HCT116 (cell line): ENCODE measurements around the gene DTNBP1.

Source experiments
- CEBPB ChIP-seq: IDR thresholded peaks from 2 replicates; pipeline ENCODE4 v1.6.1; 2012; ENCODE audit warnings: low read depth
- EZH2 ChIP-seq: fragments of 200-600 bp; sonication (generic); IDR thresholded peaks from 2 replicates; pipeline ENCODE4 v1.6.1; 2017; ENCODE audit warnings: antibody characterized with exemption, mixed run types
- EZH2phosphoT487 ChIP-seq: fragments of 200-600 bp; IDR thresholded peaks from 2 replicates; pipeline ENCODE4 v1.6.1; 2018; ENCODE audit warnings: antibody characterized with exemption, borderline replicate concordance
- FOSL1 ChIP-seq: IDR thresholded peaks from 2 replicates; pipeline ENCODE4 v1.6.1; 2012; ENCODE audit warnings: low read depth
- JUND ChIP-seq: IDR thresholded peaks from 2 replicates; pipeline ENCODE4 v1.6.1; 2012
- POLR2A ChIP-seq: IDR thresholded peaks from 2 replicates; pipeline ENCODE4 v1.7.0; 2011; ENCODE audit warnings: borderline replicate concordance; ENCODE audit not compliant: insufficient read depth, insufficient read length; ENCODE audit errors: extremely low read depth
- POLR2AphosphoS5 ChIP-seq: IDR thresholded peaks from 2 replicates; pipeline ENCODE4 v1.6.1; 2011; ENCODE audit warnings: mild to moderate bottlenecking, low read depth, low read length, moderate library complexity
- RAD21 ChIP-seq: IDR thresholded peaks from 2 replicates; pipeline ENCODE4 v1.6.1; 2012; ENCODE audit warnings: low read depth, mild to moderate bottlenecking
- SIN3A ChIP-seq: IDR thresholded peaks from 2 replicates; pipeline ENCODE4 v1.6.1; 2012; ENCODE audit warnings: low read depth
- TCF7L2 ChIP-seq: IDR thresholded peaks from 2 replicates; pipeline ENCODE4 v1.7.0; 2011; ENCODE audit warnings: borderline replicate concordance, inconsistent platforms; ENCODE audit not compliant: insufficient read depth, insufficient read length; ENCODE audit errors: extremely low read depth
- ZNF274 ChIP-seq: fragments of 200-500 bp; sonication (Bioruptor generic); IDR thresholded peaks from 2 replicates; pipeline ENCODE4 v1.6.1; 2014; ENCODE audit warnings: mild to moderate bottlenecking, low read depth, low read length, inconsistent platforms
- TF ChIP-seq, protein P1 (sequence below), 3 experiments: fragments of 200-600 bp in 1 of 3; sonication (generic) in 1 of 3; IDR thresholded peaks in 2 of 3; conservative IDR thresholded peaks in 1 of 3; 2 replicates each; pipeline ENCODE4 v1.5.1; 2012 to 2017; ENCODE audit warnings: low read depth in 2 of 3, low read length in 2 of 3, antibody characterized with exemption in 1 of 3, borderline replicate concordance in 1 of 3, control low read depth in 1 of 3, mild to moderate bottlenecking in 1 of 3, mixed read lengths in 1 of 3, mixed run types in 1 of 3, moderate library complexity in 1 of 3; ENCODE audit not compliant: insufficient read depth in 1 of 3
- TF ChIP-seq, protein P2 (sequence below): IDR thresholded peaks from 2 replicates; pipeline ENCODE4 v1.6.1; 2012
- TF ChIP-seq, protein P3 (sequence below): IDR thresholded peaks from 2 replicates; pipeline ENCODE4 v1.6.1; 2012; ENCODE audit warnings: low read depth

DNA sequence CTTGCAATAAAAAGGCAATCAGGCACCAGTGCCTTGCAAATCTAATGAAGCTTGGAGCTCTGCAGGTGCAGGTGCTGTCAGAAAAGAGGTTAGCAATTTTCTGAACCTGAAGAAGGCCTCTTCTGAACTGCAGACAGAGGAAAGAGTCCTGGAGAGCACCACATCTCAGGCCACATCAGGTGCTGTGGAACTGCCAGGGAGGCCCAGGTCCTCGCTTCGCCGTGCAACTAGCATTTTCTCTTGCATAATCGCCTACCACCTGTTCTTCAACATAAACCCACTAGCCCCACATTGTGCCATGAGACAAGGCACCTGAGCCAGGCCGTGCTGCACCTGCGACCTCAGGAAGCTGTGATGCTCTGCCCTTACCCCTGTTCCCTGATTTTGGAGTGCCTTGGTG, 187.6 kb downstream of the DTNBP1 start:
- TF ChIP-seq, protein P1, sequence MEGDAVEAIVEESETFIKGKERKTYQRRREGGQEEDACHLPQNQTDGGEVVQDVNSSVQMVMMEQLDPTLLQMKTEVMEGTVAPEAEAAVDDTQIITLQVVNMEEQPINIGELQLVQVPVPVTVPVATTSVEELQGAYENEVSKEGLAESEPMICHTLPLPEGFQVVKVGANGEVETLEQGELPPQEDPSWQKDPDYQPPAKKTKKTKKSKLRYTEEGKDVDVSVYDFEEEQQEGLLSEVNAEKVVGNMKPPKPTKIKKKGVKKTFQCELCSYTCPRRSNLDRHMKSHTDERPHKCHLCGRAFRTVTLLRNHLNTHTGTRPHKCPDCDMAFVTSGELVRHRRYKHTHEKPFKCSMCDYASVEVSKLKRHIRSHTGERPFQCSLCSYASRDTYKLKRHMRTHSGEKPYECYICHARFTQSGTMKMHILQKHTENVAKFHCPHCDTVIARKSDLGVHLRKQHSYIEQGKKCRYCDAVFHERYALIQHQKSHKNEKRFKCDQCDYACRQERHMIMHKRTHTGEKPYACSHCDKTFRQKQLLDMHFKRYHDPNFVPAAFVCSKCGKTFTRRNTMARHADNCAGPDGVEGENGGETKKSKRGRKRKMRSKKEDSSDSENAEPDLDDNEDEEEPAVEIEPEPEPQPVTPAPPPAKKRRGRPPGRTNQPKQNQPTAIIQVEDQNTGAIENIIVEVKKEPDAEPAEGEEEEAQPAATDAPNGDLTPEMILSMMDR (IDR thresholded peaks at IDR 0.05 in 2 of 3, conservative IDR thresholded peaks at IDR 0.05 in 1 of 3; ENCODE audit: borderline replicate concordance in 1 of 3, insufficient read depth in 1 of 3, low read depth in 2 of 3, low read length in 2 of 3) = no peak
- TF ChIP-seq EZH2phosphoT487 (no peak), ZNF274 (no peak), POLR2A (no peak), POLR2AphosphoS5 (no peak), FOSL1 (no peak), EZH2 (no peak), SIN3A (no peak), CEBPB (no peak), RAD21 (no peak), TCF7L2 (no peak), JUND (no peak)
- TF ChIP-seq, protein P2, sequence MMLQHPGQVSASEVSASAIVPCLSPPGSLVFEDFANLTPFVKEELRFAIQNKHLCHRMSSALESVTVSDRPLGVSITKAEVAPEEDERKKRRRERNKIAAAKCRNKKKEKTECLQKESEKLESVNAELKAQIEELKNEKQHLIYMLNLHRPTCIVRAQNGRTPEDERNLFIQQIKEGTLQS = no peak
- TF ChIP-seq, protein P3, sequence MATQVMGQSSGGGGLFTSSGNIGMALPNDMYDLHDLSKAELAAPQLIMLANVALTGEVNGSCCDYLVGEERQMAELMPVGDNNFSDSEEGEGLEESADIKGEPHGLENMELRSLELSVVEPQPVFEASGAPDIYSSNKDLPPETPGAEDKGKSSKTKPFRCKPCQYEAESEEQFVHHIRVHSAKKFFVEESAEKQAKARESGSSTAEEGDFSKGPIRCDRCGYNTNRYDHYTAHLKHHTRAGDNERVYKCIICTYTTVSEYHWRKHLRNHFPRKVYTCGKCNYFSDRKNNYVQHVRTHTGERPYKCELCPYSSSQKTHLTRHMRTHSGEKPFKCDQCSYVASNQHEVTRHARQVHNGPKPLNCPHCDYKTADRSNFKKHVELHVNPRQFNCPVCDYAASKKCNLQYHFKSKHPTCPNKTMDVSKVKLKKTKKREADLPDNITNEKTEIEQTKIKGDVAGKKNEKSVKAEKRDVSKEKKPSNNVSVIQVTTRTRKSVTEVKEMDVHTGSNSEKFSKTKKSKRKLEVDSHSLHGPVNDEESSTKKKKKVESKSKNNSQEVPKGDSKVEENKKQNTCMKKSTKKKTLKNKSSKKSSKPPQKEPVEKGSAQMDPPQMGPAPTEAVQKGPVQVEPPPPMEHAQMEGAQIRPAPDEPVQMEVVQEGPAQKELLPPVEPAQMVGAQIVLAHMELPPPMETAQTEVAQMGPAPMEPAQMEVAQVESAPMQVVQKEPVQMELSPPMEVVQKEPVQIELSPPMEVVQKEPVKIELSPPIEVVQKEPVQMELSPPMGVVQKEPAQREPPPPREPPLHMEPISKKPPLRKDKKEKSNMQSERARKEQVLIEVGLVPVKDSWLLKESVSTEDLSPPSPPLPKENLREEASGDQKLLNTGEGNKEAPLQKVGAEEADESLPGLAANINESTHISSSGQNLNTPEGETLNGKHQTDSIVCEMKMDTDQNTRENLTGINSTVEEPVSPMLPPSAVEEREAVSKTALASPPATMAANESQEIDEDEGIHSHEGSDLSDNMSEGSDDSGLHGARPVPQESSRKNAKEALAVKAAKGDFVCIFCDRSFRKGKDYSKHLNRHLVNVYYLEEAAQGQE = no peak
